ENCODE results near the gene UHRF2.

DNA sequence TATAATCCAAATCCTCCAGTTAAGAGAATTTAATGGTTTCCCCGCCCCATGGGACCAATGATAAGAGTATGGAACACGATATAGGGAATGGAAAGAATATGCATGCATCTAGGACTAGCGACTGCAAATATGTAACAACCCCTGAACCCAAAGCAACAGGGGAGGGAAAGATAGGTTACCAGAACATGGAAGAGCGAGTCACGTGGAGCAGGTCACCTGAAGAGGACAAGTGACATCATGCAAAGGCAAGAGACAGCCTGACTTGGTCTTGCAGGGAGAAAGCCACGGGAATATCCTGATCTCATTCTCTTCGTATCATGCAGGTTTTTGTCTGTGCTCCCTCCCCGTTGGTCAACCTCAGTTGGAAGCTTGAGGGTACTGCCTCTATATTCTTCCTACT, 4.7 kb upstream of the UHRF2 start:
- TF ChIP-seq POLR2A (IDR thresholded peaks at IDR 0.05; ENCODE audit: low read depth, low read length): no peak
- TF ChIP-seq, protein P1, sequence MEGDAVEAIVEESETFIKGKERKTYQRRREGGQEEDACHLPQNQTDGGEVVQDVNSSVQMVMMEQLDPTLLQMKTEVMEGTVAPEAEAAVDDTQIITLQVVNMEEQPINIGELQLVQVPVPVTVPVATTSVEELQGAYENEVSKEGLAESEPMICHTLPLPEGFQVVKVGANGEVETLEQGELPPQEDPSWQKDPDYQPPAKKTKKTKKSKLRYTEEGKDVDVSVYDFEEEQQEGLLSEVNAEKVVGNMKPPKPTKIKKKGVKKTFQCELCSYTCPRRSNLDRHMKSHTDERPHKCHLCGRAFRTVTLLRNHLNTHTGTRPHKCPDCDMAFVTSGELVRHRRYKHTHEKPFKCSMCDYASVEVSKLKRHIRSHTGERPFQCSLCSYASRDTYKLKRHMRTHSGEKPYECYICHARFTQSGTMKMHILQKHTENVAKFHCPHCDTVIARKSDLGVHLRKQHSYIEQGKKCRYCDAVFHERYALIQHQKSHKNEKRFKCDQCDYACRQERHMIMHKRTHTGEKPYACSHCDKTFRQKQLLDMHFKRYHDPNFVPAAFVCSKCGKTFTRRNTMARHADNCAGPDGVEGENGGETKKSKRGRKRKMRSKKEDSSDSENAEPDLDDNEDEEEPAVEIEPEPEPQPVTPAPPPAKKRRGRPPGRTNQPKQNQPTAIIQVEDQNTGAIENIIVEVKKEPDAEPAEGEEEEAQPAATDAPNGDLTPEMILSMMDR (conservative IDR thresholded peaks at IDR 0.05; ENCODE audit: low read depth, low read length): no peak
